Renal cortex interstitium (tissue), 11 donors: Measurements from ENCODE around the gene ALOXE3. TPM values are rescaled to one million over a fixed set of nuclear protein-coding genes. Genes with fewer than 3 reads are reported as not detected.
"Not testable (repeated sequence)": the region's sequence is repeated elsewhere in the genome, so short reads cannot be mapped to it uniquely, and the experiment has no call there.

Source experiments
- DNase-seq, 11 donors: peaks; one replicate each; pipeline ENCODE4 v3.0.0-alpha.2; 2013; ENCODE audit warnings: low read depth in 9 of 11, low spot score in 4 of 11; ENCODE audit errors: extremely low read depth in 1 of 11
- polyA plus RNA-seq, 3 donors: library from polyadenylated mRNA; unstranded; fragments of 120-200 nt; gene quantifications; one replicate each; pipeline ENCODE4 v1.2.1, GENCODE V29; 2013; ENCODE audit not compliant: insufficient read length in 3 of 3

ALOXE3 gene
- polyA plus RNA-seq, 3 donors = 0.08 TPM; not detected in 2

DNA sequence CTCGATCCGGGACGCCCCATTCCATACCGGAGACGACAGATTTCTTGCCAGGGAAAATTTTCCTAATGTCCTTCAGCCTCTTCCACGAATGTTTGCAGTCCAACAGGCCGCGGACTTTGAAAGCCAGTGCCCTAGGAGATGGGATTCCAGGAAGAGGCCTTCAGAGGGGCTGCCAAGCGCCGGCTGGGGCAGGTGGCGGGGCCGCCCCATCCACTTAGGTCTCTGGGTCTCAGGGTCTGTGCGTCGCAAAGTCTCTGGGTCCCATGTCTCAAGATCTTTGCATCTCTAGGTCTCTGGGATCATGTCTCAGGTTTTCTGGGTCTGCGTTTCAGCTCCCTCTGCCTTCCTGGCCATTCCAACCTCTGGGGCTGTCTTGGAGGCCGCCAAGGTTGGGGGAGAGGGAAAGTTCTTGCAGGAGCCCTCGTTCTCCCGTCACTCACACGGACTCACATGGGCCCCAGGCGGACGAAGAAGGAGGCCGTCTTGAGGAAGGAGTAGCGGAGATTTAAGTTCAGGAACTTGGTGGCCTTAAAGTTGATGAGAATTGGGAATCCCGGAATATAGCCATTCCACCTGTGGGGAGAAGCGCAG is 38.0 kb downstream of the ALOXE3 start:
- no peak for DNase-seq

DNA sequence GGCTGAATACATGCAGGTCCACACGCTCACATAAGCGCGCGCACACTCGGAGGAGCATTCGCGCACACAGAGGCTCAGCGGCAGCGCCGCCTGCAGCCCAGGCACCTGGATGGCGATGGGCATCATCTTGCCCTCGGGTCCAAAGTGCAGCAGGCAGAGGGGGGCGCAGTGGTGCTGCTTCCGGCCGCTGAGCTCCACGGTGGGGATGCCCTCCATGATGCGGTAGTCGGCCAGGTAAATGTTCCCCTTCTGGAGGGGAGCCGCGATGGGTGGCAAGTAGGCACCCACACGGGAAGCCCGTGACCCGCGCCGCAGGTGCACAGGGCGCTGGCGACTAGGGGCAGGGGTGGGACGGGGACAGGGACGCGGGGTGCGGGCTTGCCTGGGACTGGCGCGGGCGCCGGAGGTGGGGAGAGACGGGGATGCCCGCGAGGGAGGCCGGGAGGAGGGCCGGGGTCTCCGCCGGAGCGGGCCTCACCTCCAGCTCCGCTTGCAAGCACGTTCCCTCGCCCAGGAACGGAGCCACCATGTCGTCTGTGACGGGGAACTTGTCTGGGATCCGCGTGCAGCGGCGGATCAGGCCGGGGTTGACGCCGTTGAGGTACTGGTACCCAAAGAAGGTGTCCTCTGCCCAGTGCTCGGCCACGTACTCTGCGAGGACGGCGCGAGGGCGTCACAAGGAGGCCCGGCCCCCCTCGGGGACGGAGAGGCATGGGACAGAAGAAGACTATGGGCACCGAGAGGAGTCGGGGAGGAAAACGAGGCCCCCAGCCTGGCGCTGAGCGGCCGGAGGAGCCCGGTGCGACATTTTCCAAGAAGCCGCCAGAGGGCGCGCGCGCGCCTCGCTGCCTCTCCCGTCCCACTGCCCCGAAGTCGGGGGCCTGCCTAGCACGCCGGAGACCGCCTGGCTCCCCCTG is 38.8 kb downstream of the ALOXE3 start:
- DNase-seq = peak in 7 of 11 donors; percentile 53 to 71 (median 58)

DNA sequence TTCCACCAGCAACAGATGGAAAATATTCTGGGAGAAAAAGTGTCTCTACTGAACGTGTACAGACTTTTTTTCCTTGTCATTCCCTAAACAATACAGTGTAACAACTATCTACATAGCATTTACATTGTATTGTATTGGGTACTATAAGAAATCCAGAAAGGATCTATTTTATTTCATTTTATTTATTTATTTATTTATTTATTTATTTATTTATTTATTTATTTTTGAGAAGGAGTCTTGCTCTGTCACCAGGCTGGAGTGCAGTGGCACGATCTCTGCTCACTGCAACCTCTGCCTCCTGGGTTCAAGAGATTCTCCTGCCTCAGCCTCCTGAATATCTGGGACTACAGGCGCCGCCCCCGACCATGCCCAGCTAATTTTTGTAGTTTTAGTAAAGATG is 40.4 kb downstream of the ALOXE3 start:
- DNase-seq = not testable (repeated sequence)

DNA sequence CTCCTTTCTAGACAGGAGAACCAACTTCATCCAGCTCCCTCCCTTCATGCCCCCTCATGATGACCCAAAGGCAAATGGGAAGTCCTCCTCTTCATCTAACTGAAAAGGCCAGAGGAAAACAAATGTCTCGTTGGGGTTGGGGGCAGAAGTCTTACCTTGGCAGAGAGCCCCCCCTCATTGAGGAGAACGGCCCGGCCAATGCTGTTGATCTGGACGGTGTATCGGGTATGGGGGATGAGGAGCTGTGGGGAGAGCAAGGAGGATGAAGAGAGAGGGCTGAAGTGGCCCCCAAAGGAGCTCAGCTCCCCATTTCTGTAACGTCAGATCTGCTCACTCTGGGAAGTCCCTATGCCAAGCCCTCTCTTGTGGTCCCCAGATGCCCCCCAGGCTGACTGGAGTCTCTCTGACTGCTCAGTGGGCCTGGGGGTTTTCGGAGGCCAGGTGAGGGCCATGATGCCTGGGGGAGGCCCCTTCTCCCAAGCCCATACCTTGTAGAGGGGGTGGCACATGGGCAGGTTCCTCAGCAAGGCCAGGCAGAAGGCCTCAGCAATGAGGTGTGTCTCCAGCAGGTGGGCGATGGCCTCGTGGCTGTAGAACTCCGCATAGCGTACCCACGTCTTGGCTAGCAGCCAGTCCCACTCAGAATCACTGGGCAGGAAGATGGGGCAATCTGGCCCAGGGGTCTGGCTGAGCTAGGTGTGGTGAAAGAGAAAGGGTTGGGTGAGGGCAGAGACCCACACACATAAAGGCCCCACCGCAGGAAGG is 41.6 kb downstream of the ALOXE3 start:
- no peak for DNase-seq

DNA sequence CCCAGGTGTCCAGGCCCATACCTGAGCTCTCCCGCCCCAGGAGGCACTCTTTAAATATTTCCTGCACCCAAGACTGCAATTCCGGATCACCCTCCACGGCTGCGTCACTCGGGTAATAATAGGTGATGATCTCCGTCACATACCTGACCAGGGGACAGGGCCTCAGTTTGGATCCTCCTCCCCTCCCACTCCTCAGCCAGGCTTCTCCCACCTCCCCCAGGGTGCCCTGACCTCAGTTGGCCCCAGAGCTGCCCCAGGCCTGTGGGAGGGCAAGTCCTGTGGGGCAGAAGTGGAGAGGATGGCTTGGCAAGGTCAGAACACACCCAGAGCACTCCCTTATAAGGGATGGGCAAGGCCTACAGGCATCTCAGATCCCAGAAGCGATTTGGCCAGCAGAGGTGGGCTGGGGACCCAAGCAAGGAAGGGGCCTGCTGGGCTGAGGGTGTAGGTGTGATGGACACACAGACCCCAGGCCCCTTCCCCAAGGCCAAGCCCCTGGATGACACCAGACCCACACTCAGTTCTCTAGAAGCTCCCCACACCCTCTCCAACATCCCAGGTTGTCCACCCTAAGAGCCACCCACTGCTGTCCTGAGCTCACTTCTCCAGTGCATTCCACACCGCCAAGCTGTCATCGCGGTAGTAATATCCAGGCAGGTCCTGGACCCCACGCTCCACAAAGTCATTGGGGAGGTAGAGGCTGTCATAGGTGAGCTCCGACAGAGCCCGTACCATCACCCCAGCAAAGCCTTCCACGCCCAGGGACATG is 42.6 kb downstream of the ALOXE3 start:
- DNase-seq = no peak

DNA sequence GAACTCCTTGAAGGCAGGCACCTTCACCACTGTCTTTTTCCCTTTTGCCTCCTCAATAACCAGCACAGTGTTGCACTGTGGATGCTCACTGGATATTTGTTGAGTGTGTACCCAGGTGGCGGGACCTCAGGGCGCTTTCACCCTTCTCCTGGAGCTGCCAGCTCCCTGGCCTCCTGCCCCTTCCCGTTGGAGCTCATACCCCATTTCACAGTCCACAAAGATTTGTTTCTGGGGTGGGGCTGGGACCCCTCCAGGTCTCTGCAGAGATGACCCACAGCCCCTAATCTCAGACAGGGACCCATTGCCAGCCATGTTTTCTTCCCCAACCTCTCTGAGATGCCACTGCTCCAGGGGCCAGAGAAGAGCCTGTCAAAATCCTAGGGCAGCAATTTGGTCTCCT is 43.2 kb downstream of the ALOXE3 start:
- no peak for DNase-seq

DNA sequence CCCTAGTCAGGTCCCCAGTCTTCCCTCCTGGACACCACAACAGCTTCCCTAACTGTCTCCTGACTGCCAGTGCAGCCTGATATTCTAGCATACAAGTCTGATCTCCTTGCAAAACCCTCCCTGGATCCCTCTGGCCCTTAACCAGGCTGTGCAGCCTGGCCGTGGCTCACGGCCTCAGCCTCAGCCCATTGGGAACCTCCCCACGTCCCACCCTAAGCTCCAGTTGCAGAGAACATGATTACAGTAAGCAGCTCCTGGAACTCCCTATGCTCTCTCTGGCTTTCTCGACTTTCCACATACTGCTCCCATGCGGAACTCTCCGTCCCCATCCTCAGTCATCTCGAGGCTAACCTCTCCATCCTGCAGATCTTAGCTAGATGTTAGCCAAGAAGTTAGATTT is 43.8 kb downstream of the ALOXE3 start:
- DNase-seq = no peak

DNA sequence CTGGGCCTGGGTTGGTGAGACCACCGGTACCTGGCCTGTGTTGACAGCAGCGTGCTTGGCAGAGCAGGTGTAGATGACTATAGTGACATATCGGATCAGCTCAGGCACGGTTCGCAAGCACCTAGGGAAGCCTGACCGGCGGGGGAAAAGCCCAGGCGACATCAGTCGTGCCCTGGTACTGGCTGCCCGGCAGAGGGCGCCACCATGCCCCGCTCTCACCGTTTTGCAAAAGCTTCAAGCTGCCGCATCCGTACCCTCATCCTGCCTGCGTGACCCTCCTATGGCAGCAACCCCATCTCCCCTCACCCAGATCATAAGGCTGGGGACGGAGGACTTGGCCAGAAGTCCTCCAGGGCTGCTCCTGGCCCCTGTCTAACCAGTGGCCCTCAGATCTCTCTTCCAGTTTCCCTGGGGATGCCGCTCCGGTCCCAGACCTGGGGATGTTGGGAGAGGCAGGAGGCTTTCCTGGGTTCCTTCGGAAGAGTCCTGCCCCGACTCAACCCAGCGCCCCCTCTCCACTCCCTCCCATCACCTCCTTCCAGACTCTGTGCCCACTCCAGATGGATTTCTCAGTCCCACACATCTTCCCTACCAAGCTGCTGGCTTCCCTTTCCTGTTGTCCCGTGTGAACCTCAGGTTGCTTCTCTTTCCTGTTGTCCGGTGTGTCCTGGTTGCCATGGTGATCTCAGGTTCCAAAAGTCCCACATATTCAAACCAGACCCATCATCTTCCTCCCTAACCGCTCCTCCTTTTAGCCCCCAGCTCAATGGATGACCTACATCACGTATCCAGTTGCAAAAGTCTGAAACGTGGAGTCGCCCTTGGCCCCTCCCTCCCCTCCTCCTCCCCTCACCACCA is 44.5 kb downstream of the ALOXE3 start:
- DNase-seq = peak in 5 of 11 donors; percentile 43 to 65 (median 56)

DNA sequence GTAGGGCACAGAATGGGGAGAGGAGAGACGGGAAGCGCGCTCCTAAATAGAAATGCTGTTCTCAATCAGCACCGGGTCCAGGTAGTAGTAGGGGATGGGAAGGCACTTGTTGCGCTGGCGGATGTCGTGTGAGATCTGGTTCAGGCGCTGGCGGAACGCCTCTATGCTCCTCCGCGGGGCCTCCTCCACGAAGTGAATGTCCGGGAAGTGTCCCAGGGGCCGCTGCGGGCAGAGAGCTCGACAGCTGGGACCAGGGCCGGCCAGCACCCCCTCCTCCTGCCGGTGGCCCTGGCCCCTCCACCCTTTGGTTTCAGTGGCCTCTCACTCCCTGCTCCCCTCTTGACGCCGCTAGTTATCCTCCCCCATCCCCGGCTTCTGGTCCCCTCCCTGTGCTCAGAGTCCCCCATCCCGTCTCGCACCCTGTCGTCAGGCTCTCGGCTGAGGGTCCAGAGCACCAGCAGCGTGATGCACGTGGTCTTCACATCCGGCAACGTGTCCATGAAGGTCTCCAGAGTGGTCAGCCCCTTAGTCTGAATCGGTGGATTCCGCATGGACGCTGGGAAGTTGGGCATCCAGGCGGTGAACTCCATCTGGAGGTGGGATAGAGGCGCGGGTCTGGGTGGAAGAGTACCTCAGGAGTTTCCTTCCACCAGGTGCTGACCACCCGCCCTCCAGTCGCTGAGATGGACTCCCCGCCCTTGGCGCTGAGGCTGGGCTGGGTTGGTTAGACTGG is 45.4 kb downstream of the ALOXE3 start:
- no peak for DNase-seq

DNA sequence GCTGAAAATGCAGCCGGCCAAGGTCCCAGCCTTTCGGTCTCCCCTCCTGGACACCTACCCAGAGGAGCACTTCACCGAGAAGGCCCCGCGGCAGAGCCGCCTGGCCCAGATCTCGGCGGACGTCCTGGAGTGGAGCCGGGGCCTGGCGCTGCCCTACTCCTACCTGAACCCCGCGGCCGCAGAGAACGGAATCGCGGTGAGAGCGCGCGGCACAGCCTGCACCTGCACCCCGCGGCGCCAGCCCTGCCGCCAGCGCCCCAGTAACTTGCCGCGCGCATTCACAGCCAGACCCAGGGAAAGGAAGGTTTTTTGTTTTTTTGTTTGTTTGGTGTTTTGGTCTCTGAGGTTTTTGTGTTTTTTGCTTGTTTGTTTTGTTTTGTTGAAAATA is 46.0 kb downstream of the ALOXE3 start:
- no peak for DNase-seq

DNA sequence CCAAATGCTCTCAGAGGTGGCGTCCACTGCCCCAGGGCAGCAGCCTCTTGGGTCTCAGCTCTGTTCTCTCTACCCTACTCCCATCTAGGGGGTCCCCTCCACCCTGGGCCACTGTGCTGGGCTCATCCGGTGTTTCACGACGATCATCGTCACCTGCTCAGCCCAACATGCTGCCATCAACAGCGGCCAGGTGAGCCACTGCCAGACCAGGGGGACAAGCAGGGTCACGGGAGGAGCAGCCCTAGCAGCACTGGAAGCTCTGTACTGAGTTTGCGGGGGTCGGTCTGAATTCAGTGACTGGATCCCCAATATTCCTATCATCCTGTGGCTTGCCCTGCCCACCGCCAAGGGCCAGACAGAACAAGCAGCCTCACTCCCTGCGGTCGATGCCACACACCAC is 46.8 kb downstream of the ALOXE3 start:
- DNase-seq = no peak

DNA sequence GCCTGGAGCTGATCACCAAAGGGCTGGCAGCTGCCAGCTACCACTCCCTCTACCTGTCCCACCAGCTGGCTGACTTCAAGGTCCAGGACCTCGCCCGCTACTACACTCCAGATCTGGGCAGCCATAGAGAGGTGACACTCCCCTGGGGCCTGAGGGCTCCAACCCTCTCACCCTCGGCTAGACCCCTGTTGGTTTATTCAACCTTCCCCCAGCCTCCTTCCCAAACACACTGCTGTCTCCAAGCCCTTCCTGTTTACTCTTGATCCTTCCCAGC is 48.8 kb downstream of the ALOXE3 start:
- DNase-seq = no peak

DNA sequence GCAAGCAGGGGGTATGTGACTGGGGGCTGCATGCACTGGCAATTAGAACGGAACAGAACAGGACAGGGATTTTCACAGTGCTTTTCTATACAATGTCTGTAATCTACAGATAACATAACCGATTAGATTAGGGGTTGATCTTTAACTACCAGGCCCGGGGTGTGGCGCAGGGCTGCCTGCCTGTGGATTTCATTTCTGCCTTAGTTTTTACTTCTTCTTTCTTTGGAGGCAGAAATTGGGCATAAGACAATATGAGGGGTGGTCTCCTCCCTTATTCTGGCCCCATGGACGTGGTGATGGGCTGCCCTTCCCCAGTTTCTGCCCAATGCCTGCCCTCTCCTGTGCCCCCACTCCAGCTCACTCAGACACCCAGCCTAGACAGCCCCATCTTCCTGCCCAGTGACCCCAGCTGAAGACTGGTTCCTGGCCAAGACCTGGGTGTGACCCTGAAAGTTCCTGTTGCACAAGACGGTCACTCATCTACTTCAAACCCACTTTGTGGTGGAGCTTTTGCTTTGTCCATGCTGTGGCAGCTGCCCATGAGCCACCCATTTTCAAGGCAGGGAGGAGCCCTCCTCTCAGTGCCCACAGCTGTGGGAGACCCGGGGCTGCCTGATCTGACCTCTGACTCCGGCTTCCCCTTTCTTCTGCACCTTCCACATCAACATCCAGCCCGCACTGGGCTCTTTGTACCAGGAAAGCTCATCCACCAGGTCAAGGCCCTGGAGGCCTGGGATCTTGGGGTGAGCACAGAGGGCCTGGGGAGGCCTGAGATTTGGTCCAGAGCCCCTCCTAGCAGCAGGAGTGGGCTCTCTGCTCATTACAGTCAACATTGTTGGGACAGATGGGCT is 49.4 kb downstream of the ALOXE3 start:
- DNase-seq = no peak

DNA sequence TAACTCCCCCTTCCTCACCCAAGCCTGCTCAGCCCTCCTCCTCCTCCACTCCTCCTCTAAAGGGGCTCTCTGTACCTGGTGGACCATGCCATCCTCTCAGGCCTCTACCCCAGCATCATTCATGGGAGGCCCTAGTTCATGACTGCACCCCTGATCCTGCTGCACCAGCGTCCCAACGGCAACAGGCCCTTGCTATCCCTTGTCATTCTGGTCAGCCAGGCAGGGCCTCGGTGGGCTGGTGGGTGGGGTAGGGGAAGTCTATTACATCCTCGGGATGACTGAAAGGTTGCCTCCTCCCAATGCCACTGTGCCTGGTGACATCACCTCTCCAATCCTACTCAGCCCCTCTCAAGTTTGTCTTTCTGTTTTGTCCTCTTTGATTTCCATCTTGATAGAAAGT is 50.5 kb downstream of the ALOXE3 start:
- DNase-seq = no peak

DNA sequence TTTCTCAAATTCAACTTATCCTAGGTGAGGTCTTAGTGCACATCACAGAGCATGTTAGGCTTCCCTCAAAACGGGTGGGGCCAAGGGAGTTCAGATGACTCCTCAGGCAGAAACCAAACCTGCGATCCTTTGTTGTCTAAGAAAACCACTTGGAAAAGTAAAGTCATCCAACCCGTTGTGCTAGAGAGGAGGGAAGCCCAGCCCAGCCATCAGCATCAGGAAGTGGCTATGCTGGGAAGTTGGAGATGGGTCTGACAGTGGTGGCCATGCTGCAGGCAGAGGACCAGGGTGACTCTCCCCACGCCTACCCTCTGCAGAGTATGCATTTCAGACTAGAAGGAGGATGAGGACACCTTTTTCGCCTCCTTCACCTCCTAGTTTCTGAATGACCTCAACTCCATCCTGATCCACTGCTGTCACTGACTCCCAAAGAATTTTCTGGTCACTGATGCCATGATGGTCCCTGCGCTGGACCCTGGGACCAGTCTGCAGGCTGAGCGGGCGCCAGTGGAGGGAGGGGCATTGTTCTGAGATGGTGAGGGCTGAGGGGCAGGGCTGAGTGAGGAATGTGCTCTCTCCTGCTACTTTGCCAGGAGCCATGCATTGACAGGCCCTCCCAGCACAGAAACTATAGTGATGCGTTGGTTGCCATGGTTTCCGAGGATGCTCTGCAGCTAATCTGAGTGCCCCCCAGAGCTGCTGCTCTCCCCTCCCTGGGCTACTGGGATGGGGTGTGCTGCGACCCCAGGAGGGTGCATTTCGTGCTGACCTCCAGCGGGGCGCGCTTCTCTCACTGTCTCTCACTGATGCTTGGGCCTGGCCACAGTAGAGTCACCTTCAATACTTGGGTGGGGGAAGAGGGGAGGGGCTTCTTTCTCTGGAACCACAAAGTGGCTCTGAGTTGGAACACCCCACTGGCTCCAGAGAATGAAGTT is 51.2 kb downstream of the ALOXE3 start:
- DNase-seq = no peak

DNA sequence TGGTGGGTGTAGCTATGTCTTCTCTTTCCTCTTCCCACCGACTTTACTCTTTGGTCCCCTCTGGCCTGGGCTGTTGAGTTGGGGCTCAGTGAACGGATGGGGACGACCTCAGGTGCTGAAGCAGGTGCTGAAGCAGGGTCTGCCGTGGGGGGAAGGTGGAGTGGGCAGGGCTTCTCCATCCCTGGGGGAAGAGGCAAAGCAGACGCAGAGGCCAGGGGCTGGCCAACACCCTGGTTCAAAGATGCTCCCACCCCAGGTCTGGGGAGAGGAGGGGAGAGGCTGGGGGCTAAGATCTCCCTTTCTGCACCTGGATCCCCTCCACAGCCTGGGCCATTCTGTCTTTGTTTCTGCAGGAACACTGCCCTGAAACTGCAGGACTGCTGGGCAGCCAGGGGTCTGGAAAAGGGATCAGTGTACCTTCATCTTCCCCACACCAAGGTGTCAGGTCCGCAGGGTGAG is 53.7 kb downstream of the ALOXE3 start:
- DNase-seq = no peak
